Muscle layer of colon (tissue), 2 donors: Measurements from ENCODE around the gene CNDP1.
"Not testable (repeated sequence)": the region's sequence is repeated elsewhere in the genome, so short reads cannot be mapped to it uniquely, and the experiment has no call there.

ENCODE experiments used
- H3K27ac ChIP-seq: one replicate; pipeline ENCODE4 v1.7.0; 2013; ENCODE audit warnings: low read depth, mild to moderate bottlenecking, low read length, moderate library complexity
- H3K27me3 ChIP-seq, 2 donors: one replicate each; pipeline ENCODE4 v1.7.0; 2013; ENCODE audit warnings: low read length in 2 of 2, mild to moderate bottlenecking in 2 of 2; ENCODE audit not compliant: insufficient read depth in 2 of 2, control insufficient read depth in 1 of 2
- H3K36me3 ChIP-seq: one replicate; pipeline ENCODE4 v1.7.0; 2013; ENCODE audit warnings: mild to moderate bottlenecking, low read length; ENCODE audit not compliant: insufficient read depth
- H3K4me1 ChIP-seq: one replicate; pipeline ENCODE4 v1.7.0; 2013; ENCODE audit warnings: mild to moderate bottlenecking, low read length; ENCODE audit not compliant: insufficient read depth
- H3K4me3 ChIP-seq, 2 donors: one replicate each; pipeline ENCODE4 v1.7.0; 2013; ENCODE audit warnings: low read length in 2 of 2, low read depth in 1 of 2, mild to moderate bottlenecking in 1 of 2, moderate library complexity in 1 of 2
- H3K9ac ChIP-seq: one replicate; pipeline ENCODE4 v1.7.0; 2013; ENCODE audit warnings: low read length
- H3K9me3 ChIP-seq: one replicate; pipeline ENCODE4 v1.7.0; 2013; ENCODE audit warnings: mild to moderate bottlenecking, low read length
- donor health status: abdominal sarcoma.
- donor health status: Adenocarcinoma of cecum.

Gene CNDP1

DNA sequence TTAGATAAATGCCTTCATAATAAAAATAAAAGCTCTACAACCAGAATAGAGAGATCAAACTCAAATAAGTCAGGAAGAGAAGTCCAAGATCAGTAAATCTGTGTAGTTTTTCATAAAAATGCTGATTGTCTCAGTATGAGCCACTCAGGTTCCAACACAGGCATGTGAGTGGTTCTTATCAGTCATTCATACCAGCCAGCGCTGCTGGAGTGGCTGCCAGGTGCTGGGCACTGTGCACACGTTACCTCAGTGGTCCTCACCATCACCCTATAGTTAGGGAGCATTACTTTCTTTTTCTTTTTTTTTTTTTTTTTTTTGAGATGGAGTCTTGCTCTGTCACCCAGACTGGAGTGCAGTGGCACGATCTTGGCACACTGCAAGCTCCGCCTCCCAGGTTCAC, 23.8 kb downstream of the CNDP1 start:
- H3K9ac ChIP-seq, result no peak overlapping the region
- H3K27ac ChIP-seq, result no peak overlapping the region
- H3K27me3 ChIP-seq, result no peaks in the 10 kb centered on the region
- no peak overlapping the region for H3K4me3 ChIP-seq
- H3K9me3 ChIP-seq, result no peaks in the 10 kb centered on the region
- H3K36me3 ChIP-seq, result no peaks in the 10 kb centered on the region
- H3K4me1 ChIP-seq, result peaks cover under 1% of the 10 kb centered on the region

GRCh38 chr18:74562131-74562730, 27.9 kb downstream of the CNDP1 start:
- Histone ChIP-seq H3K4me3 (no peak overlapping the region), H3K4me1 (peaks cover 10% of the 10 kb centered on the region), H3K27me3 (no peaks in the 10 kb centered on the region), H3K9ac (no peak overlapping the region), H3K9me3 (no peaks in the 10 kb centered on the region), H3K36me3 (no peaks in the 10 kb centered on the region), H3K27ac (no peak overlapping the region)

- no peak overlapping the region for H3K4me3 ChIP-seq
- peaks cover 10% of the 10 kb centered on the region for H3K4me1 ChIP-seq
- no peaks in the 10 kb centered on the region for H3K9me3 ChIP-seq
- no peak overlapping the region for H3K9ac ChIP-seq
- H3K27ac ChIP-seq, result no peak overlapping the region
- H3K27me3 ChIP-seq, result no peaks in the 10 kb centered on the region
- no peaks in the 10 kb centered on the region for H3K36me3 ChIP-seq
These were observed 28.5 kb downstream of the CNDP1 start for GRCh38 chr18:74562775-74563174.

DNA sequence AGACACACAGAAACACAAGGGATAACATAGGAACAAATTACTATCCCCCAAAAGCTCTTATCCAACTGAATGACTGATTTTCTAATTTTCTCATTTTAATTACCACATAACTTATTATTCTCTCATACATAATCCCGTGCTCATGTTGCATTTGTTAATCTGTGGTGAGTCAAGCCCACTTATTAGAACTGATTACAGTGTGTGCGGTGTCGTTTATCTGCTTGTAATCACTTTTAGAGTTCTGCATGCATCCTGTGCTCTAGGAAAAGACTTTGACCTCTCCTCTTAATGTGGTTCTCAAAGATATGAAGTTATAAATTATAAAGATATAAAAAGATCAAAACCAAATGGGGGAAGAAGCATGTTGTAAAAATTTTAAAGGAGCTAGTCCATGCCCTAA, 29.7 kb downstream of the CNDP1 start:
- Histone ChIP-seq H3K27ac (no peak overlapping the region), H3K9ac (no peak overlapping the region), H3K9me3 (no peaks in the 10 kb centered on the region), H3K4me1 (peaks cover 10% of the 10 kb centered on the region), H3K4me3 (no peak overlapping the region), H3K36me3 (no peaks in the 10 kb centered on the region), H3K27me3 (no peaks in the 10 kb centered on the region)

GRCh38 chr18:74565164-74565563, 30.9 kb downstream of the CNDP1 start:
- H3K36me3 ChIP-seq, H3K27me3 ChIP-seq, H3K4me3 ChIP-seq, H3K27ac ChIP-seq, H3K9me3 ChIP-seq, H3K9ac ChIP-seq: not testable (repeated sequence)
- peaks cover 10% of the 10 kb centered on the region for H3K4me1 ChIP-seq

GRCh38 chr18:74565993-74566392, 31.7 kb downstream of the CNDP1 start:
- not testable (repeated sequence) for H3K9me3 ChIP-seq, H3K36me3 ChIP-seq, H3K9ac ChIP-seq, H3K27me3 ChIP-seq, H3K27ac ChIP-seq, H3K4me3 ChIP-seq
- peaks cover 10% of the 10 kb centered on the region for H3K4me1 ChIP-seq

DNA sequence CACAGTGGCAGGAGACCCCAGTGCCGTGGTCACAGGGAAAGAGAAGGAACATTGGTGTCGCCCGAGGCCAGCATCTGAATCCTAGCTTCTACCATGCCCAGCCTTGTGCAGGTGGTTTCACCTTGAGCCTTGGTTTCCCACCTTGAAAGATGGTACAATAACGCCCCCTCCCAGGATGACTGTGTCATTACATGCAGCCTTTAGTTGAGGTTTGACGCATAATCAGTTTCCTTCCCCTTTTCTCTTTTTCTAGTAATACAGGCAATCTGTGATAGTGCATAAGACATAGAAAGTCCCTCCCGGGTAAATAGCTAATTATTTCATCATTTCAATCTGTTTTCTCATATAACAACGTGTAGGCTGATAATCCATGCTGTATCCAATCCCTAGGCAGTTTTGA, 33.5 kb downstream of the CNDP1 start:
- no peak overlapping the region for H3K9ac ChIP-seq
- no peaks in the 10 kb centered on the region for H3K27me3 ChIP-seq
- H3K36me3 ChIP-seq, result no peaks in the 10 kb centered on the region
- no peak overlapping the region for H3K4me3 ChIP-seq
- no peaks in the 10 kb centered on the region for H3K9me3 ChIP-seq
- H3K4me1 ChIP-seq, result peaks cover 10% of the 10 kb centered on the region
- no peak overlapping the region for H3K27ac ChIP-seq

GRCh38 chr18:74569401-74569800, 35.1 kb downstream of the CNDP1 start:
- Histone ChIP-seq H3K4me1 (no peaks in the 10 kb centered on the region), H3K27me3 (no peaks in the 10 kb centered on the region), H3K4me3 (no peak overlapping the region), H3K36me3 (no peaks in the 10 kb centered on the region), H3K27ac (no peak overlapping the region), H3K9ac (no peak overlapping the region), H3K9me3 (no peaks in the 10 kb centered on the region)

DNA sequence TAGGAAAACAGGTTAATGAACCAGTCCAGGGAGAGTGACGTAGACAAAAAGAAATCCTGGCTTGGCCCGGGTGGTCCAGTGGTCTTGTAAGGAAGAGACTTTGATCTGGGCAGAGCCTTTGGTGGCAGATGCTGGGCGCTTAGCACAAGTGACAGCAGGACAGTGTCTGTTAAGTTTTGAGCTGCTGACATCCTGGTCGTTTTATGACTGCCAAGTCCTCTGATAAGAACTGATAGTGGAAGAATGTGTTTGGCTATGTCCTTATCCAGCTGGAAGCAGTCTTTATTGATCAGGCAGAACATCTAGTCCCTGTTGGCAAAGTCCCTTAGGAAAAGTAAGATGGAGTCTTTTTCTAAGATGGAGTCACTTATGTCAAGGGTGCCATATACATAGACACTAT, 36.0 kb downstream of the CNDP1 start:
- no peak overlapping the region for H3K4me3 ChIP-seq
- no peaks in the 10 kb centered on the region for H3K36me3 ChIP-seq
- H3K9me3 ChIP-seq, result no peaks in the 10 kb centered on the region
- no peaks in the 10 kb centered on the region for H3K4me1 ChIP-seq
- H3K27ac ChIP-seq, result no peak overlapping the region
- H3K27me3 ChIP-seq, result no peaks in the 10 kb centered on the region
- no peak overlapping the region for H3K9ac ChIP-seq

DNA sequence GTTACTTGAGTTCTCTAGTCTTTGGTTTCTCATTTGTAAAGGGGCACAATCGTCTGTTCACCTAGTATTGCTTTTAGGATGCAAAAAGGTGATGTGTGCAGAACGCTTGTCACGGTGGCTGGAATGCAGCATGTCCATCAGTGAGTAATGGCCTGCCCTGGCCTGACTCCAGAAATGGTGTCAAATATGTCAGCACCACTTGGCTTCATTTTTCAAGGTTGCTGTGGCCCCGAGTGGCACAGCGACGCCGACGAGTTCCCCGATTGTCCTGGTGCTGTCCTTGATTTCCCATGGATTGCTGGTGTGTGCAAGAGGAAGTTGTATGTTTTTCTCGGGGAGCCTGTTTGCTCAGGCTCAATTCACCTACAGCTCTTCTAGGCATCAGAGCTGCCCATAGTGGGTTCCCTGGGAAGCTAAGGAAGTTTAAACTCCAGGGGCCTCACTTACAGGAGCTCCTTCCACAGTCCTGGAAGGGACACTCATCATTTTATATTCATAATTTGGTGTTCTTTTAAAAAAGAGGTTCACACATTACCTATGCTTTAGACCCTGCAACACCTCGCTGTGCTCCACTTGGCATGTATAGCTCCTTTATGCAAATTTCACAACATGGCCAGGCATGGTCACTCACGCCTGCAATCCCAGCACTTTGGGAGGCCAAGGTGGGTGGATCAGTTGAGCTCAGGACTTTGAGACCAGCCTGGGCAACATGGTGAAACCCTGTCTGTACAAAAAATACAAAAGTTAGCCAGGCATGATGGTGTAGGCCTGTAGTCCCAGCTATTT, 37.8 kb downstream of the CNDP1 start:
- no peaks in the 10 kb centered on the region for H3K4me1 ChIP-seq
- no peaks in the 10 kb centered on the region for H3K36me3 ChIP-seq
- no peak overlapping the region for H3K27ac ChIP-seq
- no peak overlapping the region for H3K9ac ChIP-seq
- no peaks in the 10 kb centered on the region for H3K9me3 ChIP-seq
- H3K27me3 ChIP-seq, result no peaks in the 10 kb centered on the region
- H3K4me3 ChIP-seq, result no peak overlapping the region

DNA sequence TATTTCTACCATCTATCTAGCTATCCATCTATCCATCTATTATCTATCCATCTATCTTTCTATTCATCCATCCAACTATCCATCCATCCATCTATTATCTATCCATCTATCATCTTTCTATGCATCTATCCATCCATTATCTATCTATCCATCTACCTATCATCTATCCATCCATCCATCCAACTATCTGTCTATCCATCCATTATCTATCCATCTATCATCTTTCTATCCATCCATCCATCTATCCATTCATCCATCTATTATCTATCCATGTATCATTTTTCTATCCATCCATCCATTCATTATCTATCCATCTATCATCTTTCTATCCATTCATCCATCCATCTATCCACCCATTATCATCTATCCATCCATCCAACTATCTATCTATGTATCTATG, 38.8 kb downstream of the CNDP1 start:
- Histone ChIP-seq H3K9ac (no peak overlapping the region), H3K27me3 (no peaks in the 10 kb centered on the region)

GRCh38 chr18:74574916-74575315, 40.6 kb downstream of the CNDP1 start:
- H3K4me3 ChIP-seq, result no peak overlapping the region
- no peaks in the 10 kb centered on the region for H3K9me3 ChIP-seq
- no peaks in the 10 kb centered on the region for H3K4me1 ChIP-seq
- H3K9ac ChIP-seq, result no peak overlapping the region
- no peaks in the 10 kb centered on the region for H3K36me3 ChIP-seq
- H3K27me3 ChIP-seq, result no peaks in the 10 kb centered on the region
- no peak overlapping the region for H3K27ac ChIP-seq

More for the DNA sequence above, 38.8 kb downstream of the CNDP1 start:
- Histone ChIP-seq H3K4me3 (no peak overlapping the region), H3K36me3 (no peaks in the 10 kb centered on the region), H3K4me1 (no peaks in the 10 kb centered on the region), H3K27ac (no peak overlapping the region), H3K9me3 (no peaks in the 10 kb centered on the region)
